C4-2B (cell line): Measurements from ENCODE around the gene MSRB1.

Experiments
- ZFX ChIP-seq: fragments of 450-650 bp; IDR thresholded peaks from 2 replicates; pipeline ENCODE4 v1.6.1; 2017
- TF ChIP-seq, protein P1 (sequence below): fragments of 450-650 bp; conservative IDR thresholded peaks from 2 replicates; pipeline ENCODE4 v1.5.1; 2017; ENCODE audit warnings: mild to moderate bottlenecking

- TF ChIP-seq, protein P1, sequence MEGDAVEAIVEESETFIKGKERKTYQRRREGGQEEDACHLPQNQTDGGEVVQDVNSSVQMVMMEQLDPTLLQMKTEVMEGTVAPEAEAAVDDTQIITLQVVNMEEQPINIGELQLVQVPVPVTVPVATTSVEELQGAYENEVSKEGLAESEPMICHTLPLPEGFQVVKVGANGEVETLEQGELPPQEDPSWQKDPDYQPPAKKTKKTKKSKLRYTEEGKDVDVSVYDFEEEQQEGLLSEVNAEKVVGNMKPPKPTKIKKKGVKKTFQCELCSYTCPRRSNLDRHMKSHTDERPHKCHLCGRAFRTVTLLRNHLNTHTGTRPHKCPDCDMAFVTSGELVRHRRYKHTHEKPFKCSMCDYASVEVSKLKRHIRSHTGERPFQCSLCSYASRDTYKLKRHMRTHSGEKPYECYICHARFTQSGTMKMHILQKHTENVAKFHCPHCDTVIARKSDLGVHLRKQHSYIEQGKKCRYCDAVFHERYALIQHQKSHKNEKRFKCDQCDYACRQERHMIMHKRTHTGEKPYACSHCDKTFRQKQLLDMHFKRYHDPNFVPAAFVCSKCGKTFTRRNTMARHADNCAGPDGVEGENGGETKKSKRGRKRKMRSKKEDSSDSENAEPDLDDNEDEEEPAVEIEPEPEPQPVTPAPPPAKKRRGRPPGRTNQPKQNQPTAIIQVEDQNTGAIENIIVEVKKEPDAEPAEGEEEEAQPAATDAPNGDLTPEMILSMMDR = no peak
- TF ChIP-seq ZFX = no peak
Observed at GRCh38 chr16:1903845-1904840, 38.9 kb downstream of the MSRB1 start.
